ENCODE data around the gene ASIC2.

ASIC2 gene

DNA sequence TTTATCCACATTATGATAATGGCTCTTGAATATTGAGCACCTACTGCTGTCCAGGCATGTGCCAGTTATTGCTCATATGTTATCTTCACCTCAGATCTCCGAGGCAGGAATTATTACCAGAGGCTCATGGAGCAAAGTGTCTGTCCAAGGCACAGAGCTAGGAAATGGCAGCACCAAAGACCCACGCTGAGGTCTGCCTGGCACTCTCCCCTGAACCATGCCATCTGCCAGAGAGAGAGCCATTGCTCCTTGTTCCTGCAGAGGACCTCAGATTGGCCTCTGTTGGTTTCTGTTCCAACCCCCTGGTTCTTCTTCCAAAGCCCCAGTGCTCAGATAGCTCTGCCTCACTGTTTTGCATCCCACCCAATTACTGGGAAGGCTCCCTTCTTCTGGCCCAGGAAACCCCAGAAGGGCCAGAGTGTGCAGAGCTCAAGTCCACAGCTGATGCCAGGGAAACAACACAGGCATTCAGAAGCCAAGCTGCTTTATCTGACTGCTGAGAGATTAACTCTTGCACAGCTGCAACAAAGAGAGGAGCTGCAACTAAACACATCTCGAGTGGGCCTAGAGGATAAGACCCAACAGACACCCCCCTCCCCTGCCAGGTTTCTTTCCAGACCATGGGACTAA lies 5.9 kb downstream of the ASIC2 start:
- DNase-seq, result no peak

DNA sequence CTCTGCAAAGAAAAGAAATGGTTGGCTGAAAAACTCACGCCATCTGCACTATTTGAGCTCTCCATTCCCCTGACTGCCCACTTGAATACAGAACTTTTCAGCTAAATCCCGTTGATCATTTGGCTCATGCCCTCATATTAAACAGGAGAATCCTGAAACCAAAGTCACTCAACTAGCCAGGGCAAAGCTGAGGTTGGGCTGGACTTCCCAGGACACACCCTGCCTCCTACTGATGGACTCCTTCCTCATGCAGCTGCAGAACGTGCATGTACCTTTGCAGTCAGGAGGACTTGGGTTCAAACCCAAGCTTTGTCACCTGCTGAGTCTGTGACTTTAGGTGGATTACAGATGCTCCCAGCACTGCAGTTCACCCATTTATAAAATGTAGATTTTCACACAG lies 7.7 kb downstream of the ASIC2 start:
- no peak for DNase-seq

DNA sequence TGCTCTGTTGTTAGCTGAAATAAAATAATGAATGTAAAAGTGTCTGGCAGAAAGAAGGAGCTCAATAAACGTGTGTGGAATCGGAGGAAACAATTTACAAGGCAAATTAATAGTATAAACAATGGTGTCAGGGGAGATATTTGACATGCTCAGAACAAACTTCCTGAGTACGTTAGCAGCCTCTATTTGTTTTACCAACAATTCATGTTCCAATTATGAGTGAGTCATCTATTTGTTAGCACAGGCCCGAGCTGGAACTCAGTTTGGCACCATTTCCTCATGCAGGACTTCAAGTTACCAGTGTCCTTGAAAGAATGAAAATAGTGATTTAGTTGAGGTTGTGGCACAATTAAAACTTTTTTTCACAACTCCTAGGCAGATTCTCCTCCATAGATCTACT lies 9.1 kb downstream of the ASIC2 start:
- DNase-seq, result no peak

DNA sequence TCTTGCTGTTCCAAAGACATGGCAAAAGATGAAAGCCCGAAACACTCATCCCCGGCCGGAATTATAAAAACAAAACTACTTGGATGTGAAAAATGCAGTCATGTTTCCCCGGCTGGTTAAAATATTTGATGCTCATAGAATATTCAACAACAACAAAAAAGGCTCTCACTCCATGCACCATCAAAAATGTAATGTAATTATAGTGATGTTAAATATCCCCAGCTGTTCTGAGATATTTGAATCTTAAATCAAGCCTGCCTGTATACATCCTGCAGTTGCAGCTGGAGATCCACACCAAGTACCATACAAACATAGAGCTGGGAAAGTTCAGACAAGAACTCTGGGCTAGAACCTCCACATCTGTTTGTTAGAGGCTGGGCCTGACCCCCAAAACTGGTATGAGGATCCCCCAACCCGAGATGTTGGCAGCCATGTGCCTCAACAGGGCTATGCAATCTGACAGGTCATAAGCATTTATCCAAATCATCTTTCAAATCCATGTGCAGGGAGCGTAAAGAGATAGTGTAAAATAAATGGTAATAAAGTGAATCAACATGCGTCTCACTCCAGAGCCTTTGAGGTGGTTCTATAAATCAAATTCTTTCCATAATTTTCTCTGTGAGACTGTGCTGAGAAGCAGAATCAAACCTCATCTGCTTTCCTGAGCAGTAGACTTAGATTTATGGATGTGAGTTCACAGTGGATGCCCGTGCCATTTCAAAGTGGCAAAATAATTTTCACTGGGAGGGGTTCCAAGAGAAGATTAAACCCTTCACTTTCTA lies 12.7 kb downstream of the ASIC2 start:
- DNase-seq, result no peak

DNA sequence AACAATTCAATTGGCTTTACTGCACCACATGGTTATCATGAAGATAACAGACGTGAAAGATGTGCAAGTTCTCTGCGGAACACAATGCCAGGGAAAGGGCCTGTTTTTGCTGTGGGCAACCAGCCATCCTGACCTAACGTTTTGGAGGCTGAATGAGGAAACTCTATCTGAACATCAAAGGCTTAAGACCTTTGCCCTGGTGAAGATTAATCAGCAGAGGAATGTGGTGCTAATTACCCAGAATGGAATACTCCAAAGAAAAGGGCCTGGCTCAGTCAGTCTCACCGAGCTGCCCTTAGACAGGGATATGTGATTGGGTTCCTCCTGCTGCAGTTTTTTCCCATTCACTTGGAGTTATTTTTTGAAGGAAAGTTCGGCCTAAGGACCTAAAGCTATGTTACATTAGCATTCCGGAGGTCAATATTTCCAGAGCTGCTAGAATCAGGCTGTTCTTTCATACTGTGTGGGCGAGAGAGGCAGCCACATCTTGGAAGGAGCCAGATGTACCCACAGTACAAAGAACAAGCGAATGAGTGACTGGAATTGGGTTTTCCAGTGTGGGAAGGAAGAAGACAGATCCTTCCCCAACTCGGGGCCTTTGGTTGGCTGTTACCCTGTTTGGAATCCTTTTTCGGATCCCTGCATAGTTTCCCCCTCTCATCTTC lies 15.5 kb downstream of the ASIC2 start:
- DNase-seq, result no peak

DNA sequence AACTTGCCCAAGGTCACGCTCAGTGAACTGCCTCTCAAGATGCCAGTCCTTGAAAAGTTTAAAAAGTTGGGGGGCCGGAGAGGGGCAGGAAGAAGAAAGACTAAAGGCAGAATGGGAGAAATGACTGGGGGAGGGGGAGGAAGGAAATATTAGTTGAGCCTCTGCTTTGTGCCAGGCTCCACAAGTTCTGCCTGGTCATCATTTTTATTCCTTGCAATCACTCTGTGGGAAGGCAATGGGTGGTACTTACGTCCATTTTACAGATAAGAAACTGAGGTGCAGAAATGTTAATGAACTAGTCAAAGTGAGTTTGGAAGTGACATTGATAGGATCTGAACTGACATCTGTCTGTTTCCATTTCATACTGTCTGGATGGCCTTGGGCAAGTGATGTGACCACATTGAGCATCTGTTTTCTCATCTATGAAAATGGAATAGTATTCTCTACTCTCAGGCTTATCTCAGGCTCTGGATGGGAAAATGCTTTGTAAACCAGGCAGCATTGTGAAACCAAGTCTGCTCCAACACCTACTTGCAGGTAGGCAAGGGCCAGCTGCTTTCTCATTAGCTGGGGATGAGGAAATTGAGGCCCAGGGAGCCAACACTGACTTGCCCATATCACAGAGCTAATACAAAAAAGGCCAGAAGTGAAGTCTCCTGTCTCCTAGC lies 19.2 kb downstream of the ASIC2 start:
- no peak for DNase-seq

DNA sequence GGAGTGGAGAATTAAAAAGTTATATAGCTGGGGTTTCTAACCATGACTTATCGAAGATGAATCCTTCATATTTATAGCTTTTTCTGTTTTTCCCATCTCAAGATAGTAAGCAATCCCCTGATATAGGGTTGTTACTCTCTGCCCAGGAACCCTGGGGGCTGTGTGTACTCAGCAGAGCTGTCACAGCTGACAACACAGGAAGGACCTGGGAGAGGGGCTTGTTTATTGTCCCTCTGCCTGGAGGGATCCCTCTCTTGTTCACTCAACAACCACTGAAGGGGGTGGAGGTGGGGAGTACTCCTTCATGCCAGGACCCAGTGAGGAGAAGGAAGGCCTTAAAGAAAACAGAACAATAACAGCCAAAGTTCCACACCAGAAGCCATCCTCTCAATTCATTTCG lies 19.8 kb downstream of the ASIC2 start:
- DNase-seq, result no peak

DNA sequence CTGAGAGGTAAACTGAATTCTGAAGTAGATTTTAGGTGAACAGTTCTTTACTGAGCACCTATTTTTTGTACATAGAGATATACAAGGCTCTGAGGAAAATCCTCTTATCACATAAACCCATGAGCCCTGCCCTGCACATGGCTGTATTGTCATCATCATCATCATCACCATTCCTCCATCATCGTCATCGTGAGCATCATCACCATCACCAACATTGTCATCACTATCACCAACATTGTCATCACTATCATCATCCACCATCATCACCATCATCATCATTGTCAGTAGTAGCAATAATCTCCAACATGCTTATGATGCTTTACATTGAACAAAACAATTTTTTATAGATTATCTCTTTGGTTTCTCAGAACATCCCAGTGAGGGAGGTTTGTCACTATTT lies 20.7 kb downstream of the ASIC2 start:
- no peak for DNase-seq

DNA sequence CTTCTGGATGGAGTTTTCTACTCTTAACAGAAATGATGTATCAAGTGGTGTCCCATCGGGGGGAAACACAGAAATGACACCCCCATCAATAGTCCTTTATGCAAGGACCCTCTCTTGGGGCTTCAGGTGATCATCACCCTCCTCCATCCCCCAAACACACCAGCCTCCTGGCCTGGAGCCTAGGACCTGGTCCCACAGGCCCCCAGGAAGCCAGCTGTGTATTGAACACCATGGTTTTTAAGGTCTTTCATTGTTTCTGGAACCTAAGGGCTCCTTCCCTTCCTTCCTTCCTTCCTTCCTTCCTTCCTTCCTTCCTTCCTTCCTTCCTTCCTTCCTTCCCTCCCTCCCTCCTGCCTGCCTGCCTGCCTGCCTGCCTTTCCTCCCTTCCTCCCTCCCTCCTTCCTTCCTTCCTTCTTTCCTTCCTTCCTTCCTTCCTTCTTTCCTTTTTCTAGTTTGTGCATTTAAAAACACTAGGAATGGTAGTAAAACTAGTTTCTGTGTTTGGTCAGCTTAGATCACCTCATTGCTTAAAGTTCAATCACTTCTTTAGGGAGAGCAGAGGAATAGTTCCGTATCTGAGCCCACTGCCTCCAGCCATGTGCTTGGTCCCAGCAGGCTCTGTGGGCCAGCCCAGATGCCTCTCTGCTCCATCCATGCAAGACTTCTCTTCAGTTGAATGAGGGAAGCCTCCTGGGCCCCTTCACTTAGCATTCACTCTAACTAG lies 23.6 kb downstream of the ASIC2 start:
- no peak for DNase-seq

DNA sequence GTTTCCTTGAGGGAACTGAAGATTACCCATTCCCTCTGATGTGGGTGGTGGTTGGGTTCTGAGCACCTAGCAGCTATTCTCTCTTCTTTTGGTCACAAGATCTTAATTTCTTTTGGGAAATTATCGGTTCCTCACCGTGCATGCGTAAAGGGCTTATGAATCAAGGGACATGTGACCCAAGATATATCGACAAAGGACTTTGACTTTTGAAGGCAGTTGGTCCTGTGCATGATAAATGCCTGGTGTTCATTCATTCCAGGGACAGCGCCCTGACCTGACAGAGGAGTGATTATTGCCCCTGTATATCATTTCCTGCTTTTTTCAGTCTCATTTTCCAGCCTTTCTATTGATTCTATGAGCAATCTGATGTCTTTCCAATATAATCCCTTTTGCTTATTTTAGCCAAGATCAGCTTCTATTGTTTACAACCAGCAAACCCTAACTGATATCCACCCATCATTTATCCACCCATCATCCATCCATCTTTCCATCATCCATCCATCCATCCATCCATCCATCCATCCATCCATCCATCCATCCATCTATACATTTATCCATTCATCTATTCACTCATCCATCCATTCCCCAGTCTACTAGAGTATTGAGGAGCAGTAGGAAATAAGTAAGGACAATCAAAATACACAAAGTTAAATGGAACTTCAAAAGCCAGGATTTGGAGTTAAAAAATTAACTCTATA lies 25.1 kb downstream of the ASIC2 start:
- DNase-seq, result no peak

DNA sequence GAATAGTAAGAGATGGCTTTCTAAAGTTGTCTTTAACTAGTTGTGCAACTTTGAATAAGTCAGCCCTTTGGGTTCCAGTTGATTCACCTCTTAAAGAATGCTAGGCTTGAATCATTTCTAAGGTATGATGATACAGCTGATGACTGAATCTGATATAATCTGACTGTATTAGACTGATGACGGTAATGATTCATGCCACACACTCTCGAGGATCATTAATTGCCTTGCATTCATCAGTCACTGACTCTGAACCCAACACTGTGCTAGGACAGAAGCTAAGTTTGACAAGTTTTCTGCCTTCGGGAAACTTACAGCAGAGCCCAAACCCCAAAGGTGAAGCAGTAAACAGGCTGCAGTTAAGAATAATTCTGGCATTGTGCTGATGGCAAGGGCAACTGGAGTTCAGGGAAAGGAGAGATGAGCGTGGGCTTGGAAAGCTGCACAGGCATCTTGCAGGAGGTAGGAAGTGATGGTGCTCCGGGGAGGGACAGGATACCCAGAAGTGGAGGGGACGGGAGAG lies 25.8 kb downstream of the ASIC2 start:
- DNase-seq, result no peak

DNA sequence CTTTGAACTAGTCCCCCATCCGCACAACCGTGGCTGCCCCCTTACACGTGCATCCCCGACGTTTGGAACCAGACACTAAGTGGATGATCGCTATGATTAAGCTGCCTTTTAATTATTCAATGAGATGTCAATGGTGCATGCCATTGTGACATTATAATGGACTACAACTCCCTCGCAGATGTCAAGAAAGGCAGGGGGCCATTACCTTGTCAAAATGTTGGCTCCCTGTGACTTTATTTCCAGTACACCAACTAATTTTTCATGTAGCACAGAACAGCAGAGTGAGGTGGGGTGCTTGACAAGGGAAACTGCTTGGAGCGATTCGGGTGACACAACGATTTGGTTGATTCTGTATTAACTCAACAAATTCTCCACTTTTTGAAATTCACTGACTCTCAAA lies 26.5 kb downstream of the ASIC2 start:
- DNase-seq, result no peak

DNA sequence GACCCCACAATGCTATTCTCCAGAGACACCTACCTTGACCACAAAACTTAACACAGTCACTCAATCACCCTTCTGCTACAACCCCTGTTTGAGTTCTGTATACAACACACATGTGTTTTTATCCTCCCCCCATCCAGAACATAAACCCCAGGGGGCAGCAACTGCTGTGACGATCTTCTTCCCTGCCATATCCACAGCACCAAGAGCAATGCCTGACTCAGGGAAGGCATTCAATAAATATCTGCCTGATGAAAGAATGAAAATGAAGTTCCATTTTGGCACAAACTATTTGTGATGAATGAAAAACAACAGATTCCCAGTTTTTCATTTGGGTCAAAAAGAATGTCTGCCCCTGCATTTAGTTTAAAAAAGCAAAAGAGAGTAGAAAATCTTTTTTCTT lies 27.0 kb downstream of the ASIC2 start:
- DNase-seq, result no peak

DNA sequence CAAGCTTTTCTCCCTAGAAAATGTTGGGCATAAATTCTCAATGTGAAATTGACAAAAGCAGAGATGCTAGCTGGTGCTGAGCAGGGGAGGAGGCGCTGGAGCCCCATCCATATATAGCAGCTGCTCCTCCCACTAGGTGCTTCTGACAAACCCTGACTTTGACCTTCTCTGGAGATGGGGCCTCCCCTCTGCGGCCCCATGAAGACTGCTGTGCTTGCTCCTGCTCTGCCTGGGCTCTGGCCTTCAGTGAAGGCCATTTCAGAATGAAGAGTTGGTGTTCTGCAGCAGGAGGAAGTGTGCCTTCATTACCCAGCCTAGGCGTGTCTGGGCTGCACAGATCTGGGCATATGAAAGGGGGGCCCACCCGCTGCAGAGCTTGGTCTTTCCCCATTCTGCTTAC lies 29.7 kb downstream of the ASIC2 start:
- no peak for DNase-seq

DNA sequence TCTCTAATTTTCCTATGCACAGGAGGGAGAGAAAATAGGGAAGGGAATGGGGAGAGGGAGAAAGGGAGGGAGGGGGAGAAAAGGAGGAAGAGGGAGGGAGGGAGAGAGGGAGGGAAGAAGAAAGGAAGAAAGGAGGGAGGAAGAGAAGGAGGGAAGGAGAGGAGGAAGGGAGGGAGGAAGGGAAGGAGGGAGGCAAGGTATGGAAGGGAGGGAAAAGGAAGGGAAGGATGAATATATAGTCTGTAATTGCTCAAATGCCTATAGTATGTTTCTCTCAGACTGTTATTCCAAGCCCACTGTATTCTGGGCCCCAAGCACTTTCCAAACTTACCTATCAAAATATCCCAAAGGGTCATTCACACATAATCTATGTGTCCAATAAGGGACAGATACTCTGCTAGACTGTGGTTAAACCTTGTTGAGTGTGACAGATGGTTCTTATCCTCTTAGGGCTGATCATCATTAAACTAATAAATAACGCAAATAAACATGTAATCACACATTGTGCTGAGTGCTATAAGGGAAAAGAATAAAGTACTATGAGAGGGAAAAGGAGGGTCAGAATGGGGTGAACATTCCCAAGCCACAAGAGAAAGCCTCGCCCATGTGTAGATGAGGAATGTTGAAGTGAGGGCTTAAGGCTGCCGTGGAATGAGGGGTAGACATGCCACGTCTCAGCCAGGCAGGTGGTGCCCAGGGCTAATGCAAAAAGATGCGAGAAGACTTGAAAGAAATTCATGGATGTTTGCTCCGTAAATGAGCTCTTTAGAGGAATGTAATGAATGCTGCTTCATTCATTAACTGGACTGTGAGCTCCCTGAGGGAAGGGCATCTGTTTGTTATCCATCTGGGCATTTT lies 30.6 kb downstream of the ASIC2 start:
- DNase-seq, result no peak

DNA sequence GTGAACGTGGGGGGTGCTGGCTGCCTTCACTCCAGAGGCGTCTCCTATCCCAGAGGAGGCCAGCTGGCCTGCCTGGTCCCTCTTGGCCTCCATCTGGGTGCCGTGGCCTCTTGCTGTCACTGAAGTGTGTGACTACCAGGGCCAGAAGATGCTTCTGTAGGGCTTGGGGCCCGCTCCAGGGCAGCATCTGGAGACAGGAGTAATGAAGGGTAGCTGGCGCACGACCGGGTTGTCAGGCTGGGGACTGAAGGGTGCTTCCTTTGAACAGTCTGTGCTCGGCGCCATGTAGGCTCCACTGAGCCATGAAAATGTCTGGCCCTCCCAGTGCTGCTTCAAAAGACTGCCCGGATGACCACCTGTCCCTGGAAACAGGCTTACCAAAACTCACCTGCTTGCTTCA lies 31.3 kb downstream of the ASIC2 start:
- no peak for DNase-seq

DNA sequence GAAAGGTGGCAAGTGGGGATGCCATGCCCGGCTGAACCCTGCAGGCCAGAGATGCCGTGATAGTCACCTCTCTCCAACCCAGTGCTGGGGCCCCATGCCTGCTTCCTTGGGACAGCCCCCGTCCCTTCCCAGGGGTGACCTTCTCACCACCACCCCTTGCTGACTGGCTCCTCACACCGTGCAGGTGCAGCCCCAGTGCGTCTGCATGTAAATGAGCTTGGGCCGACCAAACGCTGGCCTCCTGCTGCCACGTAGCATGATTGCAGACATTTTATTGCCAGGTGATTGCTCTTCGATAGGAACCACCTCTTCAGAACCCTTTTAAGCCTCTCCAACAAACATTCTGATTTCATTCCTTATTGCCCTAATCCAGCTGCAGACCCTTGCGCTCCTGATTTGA lies 32.5 kb downstream of the ASIC2 start:
- no peak for DNase-seq

DNA sequence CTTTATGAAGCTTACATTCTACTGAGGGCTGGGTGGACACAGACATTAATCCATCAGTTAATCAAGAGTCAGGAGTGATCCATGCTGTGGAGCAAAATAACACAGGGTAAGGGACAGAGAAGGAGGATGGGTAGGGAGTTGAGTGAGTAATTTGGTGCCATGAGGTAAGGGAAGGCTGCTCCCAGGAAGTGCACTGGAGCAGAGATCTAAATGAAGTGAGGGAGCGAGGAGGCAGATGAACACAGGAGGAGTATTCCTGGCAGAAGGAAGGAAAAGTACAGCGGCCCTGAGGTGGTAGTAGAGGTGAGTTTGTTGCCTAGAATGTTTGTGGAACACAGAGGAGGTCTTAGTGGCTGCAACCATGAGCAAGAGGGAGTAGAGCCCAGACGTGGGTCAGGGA lies 34.8 kb downstream of the ASIC2 start:
- DNase-seq, result no peak

DNA sequence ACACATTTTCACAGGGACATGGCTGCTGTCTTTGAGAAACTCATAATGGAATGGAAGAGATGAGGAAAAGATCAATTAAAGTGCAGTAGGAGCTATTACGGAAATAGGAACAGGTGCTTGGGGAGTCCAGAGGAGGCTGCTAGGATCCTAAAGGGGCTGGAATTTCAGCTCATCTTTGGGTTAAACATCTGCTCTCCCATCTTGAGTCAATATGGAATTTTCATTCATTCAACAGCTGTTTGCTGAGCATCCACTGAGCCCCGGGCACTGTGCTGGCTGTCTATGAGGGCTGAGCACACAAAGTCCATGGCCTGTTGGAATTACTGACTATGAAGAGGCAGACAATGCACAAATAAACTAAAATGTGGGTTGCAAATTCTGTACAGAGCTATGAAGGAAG lies 47.9 kb downstream of the ASIC2 start:
- DNase-seq, result no peak

DNA sequence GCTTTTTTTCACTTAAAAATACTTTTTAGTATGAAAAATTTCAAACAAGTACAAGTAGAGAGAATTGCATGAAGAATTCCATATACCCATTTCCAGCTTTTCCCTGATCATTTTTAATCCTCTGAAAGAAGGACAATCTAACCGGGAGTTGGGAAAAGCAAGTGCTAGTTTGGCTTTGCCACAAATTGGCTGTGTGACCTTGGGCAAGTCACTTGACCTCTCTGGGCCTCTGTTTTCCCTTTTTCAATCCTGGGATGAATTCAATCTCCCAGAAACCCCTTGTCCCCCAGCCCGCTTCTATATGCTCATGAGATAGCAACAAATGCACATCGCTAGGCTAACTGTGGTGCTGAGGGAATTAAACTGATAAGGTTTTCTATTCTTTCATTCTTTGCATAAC lies 49.4 kb downstream of the ASIC2 start:
- no peak for DNase-seq

All from stimulated activated CD4-positive, alpha-beta T cell treated with anti-CD3 and anti-CD28 coated beads, Interleukin-4, amount 100 ng/mL, for 1 hour (primary cell).